Neural progenitor cell (in vitro differentiated cells): ENCODE data around the gene TEAD1. TPM values are rescaled to one million over a fixed set of nuclear protein-coding genes. Genes with fewer than 3 reads are reported as not detected.

ENCODE experiments used
- DNase-seq: peaks from one replicate; pipeline ENCODE4 v3.0.0-alpha.2; 2016; ENCODE audit warnings: low spot score
- H2AFZ ChIP-seq: fragments of 200-600 bp; sonication (generic); replicated peaks from 2 replicates; pipeline ENCODE4 v1.6.1; 2016; ENCODE audit warnings: antibody characterized with exemption
- H3F3A ChIP-seq: fragments of 200-600 bp; sonication (generic); 2 replicates; pipeline ENCODE4 v1.6.1; 2016; ENCODE audit warnings: antibody characterized with exemption, low read depth
- H3K27ac ChIP-seq: fragments of 200-600 bp; sonication (generic); 2 replicates; pipeline ENCODE4 v1.5.1; 2016; ENCODE audit warnings: mild to moderate bottlenecking
- H3K27me3 ChIP-seq: fragments of 200-600 bp; sonication (generic); 2 replicates; pipeline ENCODE4 v1.6.1; 2016; ENCODE audit warnings: mild to moderate bottlenecking, moderate library complexity
- H3K36me3 ChIP-seq: fragments of 200-600 bp; sonication (generic); 2 replicates; pipeline ENCODE4 v1.5.1; 2016
- H3K4me1 ChIP-seq: fragments of 200-600 bp; sonication (generic); 2 replicates; pipeline ENCODE4 v1.6.1; 2016; ENCODE audit warnings: mixed run types
- H3K4me2 ChIP-seq: fragments of 200-600 bp; sonication (generic); 2 replicates; pipeline ENCODE4 v1.6.1; 2016
- H3K4me3 ChIP-seq: fragments of 200-600 bp; sonication (generic); 2 replicates; pipeline ENCODE4 v1.5.1; 2016
- H3K79me2 ChIP-seq: fragments of 200-600 bp; sonication (generic); 2 replicates; pipeline ENCODE4 v1.6.1; 2016; ENCODE audit warnings: low read depth
- H3K9ac ChIP-seq: fragments of 200-600 bp; sonication (generic); 2 replicates; pipeline ENCODE4 v1.6.1; 2016
- H3K9me3 ChIP-seq: fragments of 200-600 bp; sonication (generic); 2 replicates; pipeline ENCODE4 v1.5.1; 2016; ENCODE audit warnings: low read depth
- H4K20me1 ChIP-seq: fragments of 200-600 bp; sonication (generic); 2 replicates; pipeline ENCODE4 v1.6.1; 2016; ENCODE audit warnings: low read depth
- H3K27ac Mint-ChIP-seq: 3 replicates; pipeline ENCODE4 v1.8.0; 2021; ENCODE audit warnings: mixed read lengths
- H3K27me3 Mint-ChIP-seq: 2 replicates; pipeline ENCODE4 v1.8.0; 2022; ENCODE audit warnings: low read depth, mild to moderate bottlenecking, inconsistent platforms, moderate library complexity, mixed read lengths; ENCODE audit not compliant: insufficient read depth
- H3K36me3 Mint-ChIP-seq: 3 replicates; pipeline ENCODE4 v1.8.0; 2021; ENCODE audit warnings: mixed read lengths
- H3K4me1 Mint-ChIP-seq: 3 replicates; pipeline ENCODE4 v1.8.0; 2021; ENCODE audit warnings: mixed read lengths
- H3K4me3 Mint-ChIP-seq: 3 replicates; pipeline ENCODE4 v1.8.0; 2021; ENCODE audit warnings: mild to moderate bottlenecking, moderate library complexity, mixed read lengths
- H3K9me3 Mint-ChIP-seq: 3 replicates; pipeline ENCODE4 v1.8.0; 2020; ENCODE audit warnings: mixed read lengths
- CTCF ChIP-seq: fragments of 200-600 bp; sonication (generic); IDR thresholded peaks from 2 replicates; pipeline ENCODE4 v1.5.1; 2017; ENCODE audit warnings: antibody characterized with exemption, mild to moderate bottlenecking
- EZH2 ChIP-seq: fragments of 200-600 bp; sonication (generic); IDR thresholded peaks from 2 replicates; pipeline ENCODE4 v1.6.1; 2017; ENCODE audit warnings: antibody characterized with exemption, mild to moderate bottlenecking, moderate library complexity
- EZH2phosphoT487 ChIP-seq: fragments of 200-600 bp; sonication (generic); IDR thresholded peaks from 2 replicates; pipeline ENCODE4 v1.6.1; 2017; ENCODE audit warnings: antibody characterized with exemption
- total RNA-seq: library from RNA; depleted of rRNA; stranded (reverse); fragments of >200 nt; gene quantifications from 2 replicates; pipeline ENCODE4 v1.2.3, GENCODE V29; 2015; ENCODE audit warnings: low replicate concordance

TEAD1 gene
- total RNA-seq, 1 donor from 2014 or later = 98.3 TPM

GRCh38 chr11:12706545-12707499, 32.6 kb downstream of the TEAD1 start:
- Mint-ChIP-seq H3K4me3 (no peak overlapping the region), H3K27ac (no peak overlapping the region), H3K9me3 (no peaks in the 10 kb centered on the region), H3K4me1 (peaks cover 53% of the 10 kb centered on the region), H3K27me3 (peaks cover 3% of the 10 kb centered on the region), H3K36me3 (peaks cover 16% of the 10 kb centered on the region)
- no peaks in the 10 kb centered on the region for H3K9me3 ChIP-seq
- H3K4me2 ChIP-seq = peak overlapping the region; percentile 38
- H3K36me3 ChIP-seq = no peaks in the 10 kb centered on the region
- TF ChIP-seq EZH2 = no peak
- TF ChIP-seq EZH2phosphoT487 = no peak
- TF ChIP-seq CTCF = no peak
- H3K4me3 ChIP-seq = no peak overlapping the region
- no peak overlapping the region for H3K9ac ChIP-seq
- H3K79me2 ChIP-seq = peaks cover 100% of the 10 kb centered on the region
- no peak for DNase-seq
- H3K4me1 ChIP-seq = peaks cover 33% of the 10 kb centered on the region
- no peaks in the 10 kb centered on the region for H3F3A ChIP-seq
- H2AFZ ChIP-seq = no peak overlapping the region
- H3K27me3 ChIP-seq = no peaks in the 10 kb centered on the region
- H3K27ac ChIP-seq = no peak overlapping the region
- peaks cover 100% of the 10 kb centered on the region for H4K20me1 ChIP-seq

- Histone ChIP-seq H3F3A (no peaks in the 10 kb centered on the region), H3K27me3 (no peaks in the 10 kb centered on the region), H3K4me3 (no peak overlapping the region), H3K27ac (no peak overlapping the region), H3K9me3 (no peaks in the 10 kb centered on the region), H3K4me2 (peak overlapping the region; percentile 38), H3K9ac (no peak overlapping the region), H3K4me1 (peaks cover 31% of the 10 kb centered on the region), H2AFZ (no peak overlapping the region), H3K79me2 (peaks cover 100% of the 10 kb centered on the region), H3K36me3 (no peaks in the 10 kb centered on the region), H4K20me1 (peaks cover 100% of the 10 kb centered on the region)
- Mint-ChIP-seq H3K27me3 (peaks cover 3% of the 10 kb centered on the region), H3K4me1 (peaks cover 47% of the 10 kb centered on the region), H3K27ac (no peak overlapping the region), H3K36me3 (peaks cover 16% of the 10 kb centered on the region), H3K4me3 (no peak overlapping the region), H3K9me3 (no peaks in the 10 kb centered on the region)
- no peak for DNase-seq
- no peak for TF ChIP-seq EZH2
- TF ChIP-seq EZH2phosphoT487 = no peak
Observed at GRCh38 chr11:12707500-12707880, 33.3 kb downstream of the TEAD1 start.

GRCh38 chr11:12711496-12711895, 37.3 kb downstream of the TEAD1 start:
- no peaks in the 10 kb centered on the region for H3K27me3 ChIP-seq
- Mint-ChIP-seq H3K4me1 (peaks cover 48% of the 10 kb centered on the region), H3K27ac (no peak overlapping the region), H3K36me3 (peaks cover 5% of the 10 kb centered on the region), H3K9me3 (no peaks in the 10 kb centered on the region), H3K27me3 (peaks cover 3% of the 10 kb centered on the region), H3K4me3 (no peak overlapping the region)
- no peak overlapping the region for H3K27ac ChIP-seq
- peaks cover 39% of the 10 kb centered on the region for H3K4me1 ChIP-seq
- no peaks in the 10 kb centered on the region for H3K36me3 ChIP-seq
- H4K20me1 ChIP-seq = peaks cover 100% of the 10 kb centered on the region
- H3K4me2 ChIP-seq = no peak overlapping the region
- H3K9me3 ChIP-seq = no peaks in the 10 kb centered on the region
- H3K4me3 ChIP-seq = no peak overlapping the region
- H3K9ac ChIP-seq = no peak overlapping the region
- peaks cover 7% of the 10 kb centered on the region for H3F3A ChIP-seq
- TF ChIP-seq EZH2phosphoT487 = no peak
- TF ChIP-seq CTCF = no peak
- no peak for TF ChIP-seq EZH2
- no peak overlapping the region for H2AFZ ChIP-seq
- H3K79me2 ChIP-seq = peaks cover 100% of the 10 kb centered on the region
- DNase-seq = no peak

DNA sequence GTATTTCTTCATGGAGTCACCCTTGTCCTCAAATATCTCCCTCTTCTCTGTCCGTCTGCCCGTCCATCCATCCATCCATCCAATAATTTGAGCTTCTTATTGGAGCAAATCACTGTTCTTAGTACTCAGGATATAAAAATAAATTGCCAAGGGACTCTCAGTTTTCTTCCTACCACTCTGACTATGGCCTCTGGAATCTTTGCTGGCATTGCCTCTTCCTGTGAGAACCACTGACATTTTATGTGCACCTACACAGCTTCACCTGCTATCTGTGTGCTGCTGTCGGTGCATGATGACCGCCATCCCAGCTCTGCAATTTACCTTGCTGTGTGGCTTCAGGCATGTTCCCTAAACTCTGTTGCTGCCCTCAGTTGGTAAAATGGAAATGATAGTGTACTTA, 37.9 kb downstream of the TEAD1 start:
- Histone ChIP-seq H3F3A (peaks cover 7% of the 10 kb centered on the region), H3K4me3 (no peak overlapping the region), H3K79me2 (peaks cover 100% of the 10 kb centered on the region), H4K20me1 (peaks cover 100% of the 10 kb centered on the region), H2AFZ (no peak overlapping the region), H3K27ac (no peak overlapping the region), H3K36me3 (no peaks in the 10 kb centered on the region), H3K4me2 (no peak overlapping the region), H3K9me3 (no peaks in the 10 kb centered on the region), H3K27me3 (no peaks in the 10 kb centered on the region), H3K9ac (no peak overlapping the region), H3K4me1 (peaks cover 37% of the 10 kb centered on the region)
- peaks cover 5% of the 10 kb centered on the region for H3K36me3 Mint-ChIP-seq
- no peak overlapping the region for H3K27ac Mint-ChIP-seq
- no peak for TF ChIP-seq EZH2
- TF ChIP-seq CTCF = no peak
- TF ChIP-seq EZH2phosphoT487 = no peak
- no peak overlapping the region for H3K4me3 Mint-ChIP-seq
- H3K27me3 Mint-ChIP-seq = peaks cover 3% of the 10 kb centered on the region
- peaks cover 48% of the 10 kb centered on the region for H3K4me1 Mint-ChIP-seq
- no peak for DNase-seq
- H3K9me3 Mint-ChIP-seq = no peaks in the 10 kb centered on the region
